MCF 10A (cell line): ENCODE results near the gene CNNM4. TPM values are rescaled to one million over a fixed set of nuclear protein-coding genes. Genes with fewer than 3 reads are reported as not detected.

Experiments used
- BruUV-seq: library from RNA; stranded (reverse); fragments of 400-500 nt; replicated peaks from 2 replicates; lab custom pipeline; 2021; lab: Mats Ljungman, UMichigan
- CTCF ChIA-PET: fragments of 300-600 bp; sonication (Branson Sonifier 250); formaldehyde crosslinking; extraction: SDS; loops from one replicate; lab custom pipeline; 2021; ENCODE audit warnings: antibody characterized with exemption, inconsistent platforms; lab: Yijun Ruan, JAX
- POLR2A ChIA-PET: fragments of 300-600, 350-650 bp; sonication (Branson Sonifier 250); formaldehyde crosslinking; extraction: SDS; loops from one replicate; lab custom pipeline; 2020; ENCODE audit warnings: antibody characterized with exemption, inconsistent platforms; lab: Yijun Ruan, JAX
- DNase-seq: peaks from one replicate; pipeline ENCODE4 v3.0.0-alpha.2; 2018; ENCODE audit not compliant: unreplicated experiment
- H3K27ac Mint-ChIP-seq: one replicate; pipeline ENCODE4 v1.8.0; 2022; ENCODE audit warnings: mild to moderate bottlenecking, low read depth, mixed read lengths; ENCODE audit not compliant: unreplicated experiment
- H3K27me3 Mint-ChIP-seq: one replicate; pipeline ENCODE4 v1.8.0; 2022; ENCODE audit warnings: mixed read lengths; ENCODE audit not compliant: insufficient read depth, unreplicated experiment
- H3K36me3 Mint-ChIP-seq: one replicate; pipeline ENCODE4 v1.8.0; 2022; ENCODE audit warnings: mild to moderate bottlenecking, moderate library complexity, mixed read lengths; ENCODE audit not compliant: insufficient read depth, unreplicated experiment
- H3K4me1 Mint-ChIP-seq: one replicate; pipeline ENCODE4 v1.8.0; 2022; ENCODE audit warnings: mixed read lengths; ENCODE audit not compliant: insufficient read depth, unreplicated experiment
- H3K4me3 Mint-ChIP-seq: one replicate; pipeline ENCODE4 v1.8.0; 2022; ENCODE audit warnings: mild to moderate bottlenecking, moderate library complexity, mixed read lengths; ENCODE audit not compliant: unreplicated experiment
- H3K9me3 Mint-ChIP-seq: one replicate; pipeline ENCODE4 v1.8.0; 2022; ENCODE audit warnings: mixed read lengths; ENCODE audit not compliant: unreplicated experiment
- intact Hi-C: fragments of 100-400 bp; cut with micrococcal nuclease; formaldehyde crosslinking; loops from 2 replicates; pipeline ENCODE4 v1.14.1; 2022
- total RNA-seq: library from RNA; stranded (reverse); gene quantifications from 2 replicates; pipeline ENCODE4 v1.2.3, GENCODE V29; 2022
- TF ChIP-seq, protein P1 (sequence below): fragments of 200-600 bp; IDR thresholded peaks from one replicate; pipeline ENCODE4 v1.8.0; 2022; ENCODE audit warnings: antibody characterized with exemption, mild to moderate bottlenecking; ENCODE audit not compliant: unreplicated experiment

Gene CNNM4
- total RNA-seq, 1 experiment from 2014 or later: 5.0 TPM

DNA sequence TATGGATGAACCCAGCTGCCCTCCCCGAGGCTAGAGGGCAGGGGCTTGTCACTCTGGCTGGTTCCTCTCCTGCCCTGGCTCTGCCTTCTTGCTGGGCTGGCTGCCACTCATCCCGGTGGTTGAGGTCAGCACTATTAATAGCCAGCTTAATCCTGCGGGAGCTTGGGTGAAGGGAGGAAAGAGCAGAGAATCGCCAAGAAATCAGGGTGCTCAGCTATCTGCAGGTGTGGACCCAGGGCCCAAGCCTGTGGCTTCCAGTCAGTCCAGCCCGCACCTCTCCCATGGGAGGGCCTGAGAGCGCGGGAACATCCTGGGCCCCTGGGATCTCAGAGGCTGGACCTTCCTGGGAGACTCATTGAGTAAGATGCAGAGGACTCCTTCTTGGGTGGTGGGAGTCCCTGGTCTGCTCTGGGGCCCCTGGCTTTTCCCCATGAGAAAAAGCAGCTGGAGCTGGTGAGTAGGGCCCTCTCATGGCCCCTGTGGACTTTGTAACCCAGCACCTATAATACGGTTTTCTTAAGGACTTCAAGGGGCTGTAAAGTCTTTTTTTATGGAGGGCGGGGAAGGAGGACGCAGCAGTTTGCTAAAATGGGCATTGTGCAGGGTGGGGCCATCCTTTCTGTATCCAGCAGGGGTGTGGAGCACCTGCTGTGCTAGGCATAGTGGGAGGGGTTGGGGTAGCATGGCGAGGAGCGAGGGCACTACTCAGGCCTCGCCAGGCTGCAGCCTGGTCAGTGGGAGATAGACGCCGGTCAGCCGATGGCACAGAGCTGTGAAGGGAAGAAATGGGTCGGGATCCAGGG is 27.9 kb downstream of the CNNM4 start:
- Mint-ChIP-seq H3K27ac (peak overlapping the region; percentile 92), H3K9me3 (no peaks in the 10 kb centered on the region), H3K4me1 (peaks cover 15% of the 10 kb centered on the region), H3K4me3 (no peak overlapping the region), H3K27me3 (no peaks in the 10 kb centered on the region), H3K36me3 (no peaks in the 10 kb centered on the region)
- ChIA-PET CTCF (interaction anchor here (0.6 to 5.3 kb wide), 4 partner anchors 12 to 456 kb away, joined by 3 to 40 read pairs (median 5); partner anchors contain the start of gene CNNM4), POLR2A (interaction anchor here (0.7 to 2.0 kb wide), 5 partner anchors 15 to 132 kb away, joined by 3 to 6 read pairs (median 5); partner anchors contain the start of gene CNNM3)
- no TSS peak for BruUV-seq
- TF ChIP-seq, protein P1, sequence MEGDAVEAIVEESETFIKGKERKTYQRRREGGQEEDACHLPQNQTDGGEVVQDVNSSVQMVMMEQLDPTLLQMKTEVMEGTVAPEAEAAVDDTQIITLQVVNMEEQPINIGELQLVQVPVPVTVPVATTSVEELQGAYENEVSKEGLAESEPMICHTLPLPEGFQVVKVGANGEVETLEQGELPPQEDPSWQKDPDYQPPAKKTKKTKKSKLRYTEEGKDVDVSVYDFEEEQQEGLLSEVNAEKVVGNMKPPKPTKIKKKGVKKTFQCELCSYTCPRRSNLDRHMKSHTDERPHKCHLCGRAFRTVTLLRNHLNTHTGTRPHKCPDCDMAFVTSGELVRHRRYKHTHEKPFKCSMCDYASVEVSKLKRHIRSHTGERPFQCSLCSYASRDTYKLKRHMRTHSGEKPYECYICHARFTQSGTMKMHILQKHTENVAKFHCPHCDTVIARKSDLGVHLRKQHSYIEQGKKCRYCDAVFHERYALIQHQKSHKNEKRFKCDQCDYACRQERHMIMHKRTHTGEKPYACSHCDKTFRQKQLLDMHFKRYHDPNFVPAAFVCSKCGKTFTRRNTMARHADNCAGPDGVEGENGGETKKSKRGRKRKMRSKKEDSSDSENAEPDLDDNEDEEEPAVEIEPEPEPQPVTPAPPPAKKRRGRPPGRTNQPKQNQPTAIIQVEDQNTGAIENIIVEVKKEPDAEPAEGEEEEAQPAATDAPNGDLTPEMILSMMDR: no peak
- intact Hi-C loops: no loop called here
- DNase-seq: peak; percentile 54

DNA sequence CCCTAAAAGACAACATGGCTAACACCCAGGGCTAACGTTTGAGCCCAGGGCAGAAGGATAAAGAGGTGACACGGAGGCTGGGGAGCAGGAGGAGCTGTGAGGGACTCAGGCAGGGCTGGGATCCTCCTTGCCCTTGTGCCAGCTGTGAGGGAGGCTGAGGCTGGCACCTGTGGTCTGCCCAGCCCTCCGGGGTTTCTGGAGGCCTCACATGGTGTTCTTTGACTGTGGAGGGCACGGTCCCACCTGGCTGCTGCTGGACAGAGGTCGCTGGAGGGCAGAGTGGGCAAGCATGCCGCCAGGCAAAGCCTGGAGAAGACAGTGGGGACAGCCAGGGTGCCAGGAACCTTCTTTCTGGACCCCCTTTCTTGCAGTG is 28.5 kb downstream of the CNNM4 start:
- intact Hi-C loops: no loop called here
- Mint-ChIP-seq H3K36me3 (no peaks in the 10 kb centered on the region), H3K27me3 (no peaks in the 10 kb centered on the region), H3K4me1 (peaks cover 15% of the 10 kb centered on the region), H3K27ac (no peak overlapping the region), H3K9me3 (no peaks in the 10 kb centered on the region), H3K4me3 (no peak overlapping the region)
- POLR2A ChIA-PET: interaction anchor here (1.2 to 1.8 kb wide), 2 partner anchors 15 to 27 kb away, joined by 3 to 6 read pairs; partner anchors contain the start of gene CNNM3
- CTCF ChIA-PET: interaction anchor here (0.6 to 1.5 kb wide), 2 partner anchors 11 to 162 kb away, joined by 4 to 6 read pairs; no protein-coding TSS in a partner anchor
- no peak for DNase-seq
- BruUV-seq: no TSS peak
- TF ChIP-seq, protein P1: no peak

DNA sequence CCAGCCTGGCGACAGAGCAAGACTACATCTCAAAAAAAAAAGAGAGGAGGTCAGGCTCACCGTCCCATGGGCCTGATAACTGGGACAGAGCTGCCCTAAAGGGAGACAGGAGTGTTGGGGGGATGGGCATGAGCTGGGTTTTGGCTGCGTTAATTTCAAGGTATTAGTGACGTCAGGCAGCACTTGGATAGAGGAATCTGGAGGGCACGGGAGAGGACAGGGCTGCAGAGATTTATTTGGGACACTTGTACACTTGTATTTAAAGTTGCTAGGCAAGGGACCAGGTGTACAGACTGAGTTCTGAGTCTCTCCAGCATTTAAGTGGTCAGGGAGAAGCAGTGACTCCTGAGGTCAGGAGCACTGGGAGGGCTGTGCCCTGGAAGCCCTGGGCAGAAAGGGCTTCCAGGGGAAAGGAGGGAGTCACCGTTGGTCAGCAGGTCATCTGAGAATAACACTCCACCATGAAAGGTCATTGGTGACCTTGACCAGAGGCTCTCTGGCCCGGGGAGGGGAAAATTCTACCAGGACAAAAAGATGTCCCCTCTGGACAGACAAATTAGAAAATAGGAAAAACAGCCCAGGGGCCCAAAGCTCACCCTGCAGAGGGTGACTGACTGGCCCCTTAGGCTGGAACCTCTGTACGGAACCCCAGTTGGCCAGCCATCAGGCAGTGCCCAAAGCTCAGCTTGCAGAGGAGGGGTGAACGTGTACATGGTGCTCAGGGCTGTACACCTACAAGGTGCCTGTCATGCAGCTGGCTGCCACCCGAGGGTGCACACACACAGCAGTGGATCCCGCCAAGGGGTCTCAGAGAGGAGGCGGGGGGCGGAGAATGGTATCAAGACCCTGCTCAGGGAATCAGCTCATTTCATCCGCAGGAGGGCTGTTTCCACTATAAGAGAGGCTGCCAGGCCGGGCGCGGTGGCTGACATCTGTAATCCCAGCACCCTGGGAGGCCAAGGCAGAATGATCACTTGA is 32.4 kb downstream of the CNNM4 start:
- intact Hi-C loops: no loop called here
- POLR2A ChIA-PET: no interaction called here

More for the DNA sequence above, 32.4 kb downstream of the CNNM4 start:
- TF ChIP-seq, protein P1: no peak
- BruUV-seq: no TSS peak
- no peaks in the 10 kb centered on the region for H3K27me3 Mint-ChIP-seq
- no peaks in the 10 kb centered on the region for H3K9me3 Mint-ChIP-seq
- no peak for DNase-seq
- H3K36me3 Mint-ChIP-seq: no peaks in the 10 kb centered on the region
- H3K4me3 Mint-ChIP-seq: no peak overlapping the region
- H3K27ac Mint-ChIP-seq: no peak overlapping the region
- H3K4me1 Mint-ChIP-seq: peaks cover 12% of the 10 kb centered on the region
- CTCF ChIA-PET: interaction anchor here (0.7 to 1.1 kb wide), 2 partner anchors 32 to 156 kb away, joined by 3 read pairs; no protein-coding TSS in a partner anchor
